SKM-1 treated with dmso at 0.1 percent for 144 hours (cell line): ENCODE measurements around the gene SYT7.
"Not testable (repeated sequence)": the region's sequence is repeated elsewhere in the genome, so short reads cannot be mapped to it uniquely, and the experiment has no call there.

Experiments used
- DNase-seq: peaks from one replicate; lab custom pipeline; 2025; ENCODE audit not compliant: unreplicated experiment; lab: John Stamatoyannopoulos, UW

Gene SYT7

DNA sequence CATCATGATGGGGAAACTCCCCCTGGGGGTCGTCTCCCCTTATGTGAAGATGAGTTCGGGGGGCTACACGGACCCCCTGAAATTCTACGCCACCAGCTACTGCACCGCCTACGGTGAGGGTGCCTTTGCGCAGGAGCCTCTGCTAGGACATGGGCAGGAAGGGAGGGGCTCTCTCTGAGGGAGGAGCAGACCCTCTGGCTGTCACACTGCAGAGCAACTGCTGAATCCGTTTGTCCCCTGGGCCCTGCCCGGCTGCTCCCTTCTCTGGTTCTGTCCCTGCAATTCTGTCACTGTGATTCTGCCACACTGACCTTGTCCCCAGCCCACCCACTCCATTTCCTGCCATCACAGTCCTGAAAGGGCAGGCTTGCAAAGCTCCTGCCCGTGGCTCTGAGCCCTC, 99.1 kb downstream of the SYT7 start:
- no peak for DNase-seq

GRCh38 chr11:61480994-61481335, 99.9 kb downstream of the SYT7 start:
- DNase-seq: no peak

GRCh38 chr11:61480261-61480993, 100.4 kb downstream of the SYT7 start:
- DNase-seq: no peak

DNA sequence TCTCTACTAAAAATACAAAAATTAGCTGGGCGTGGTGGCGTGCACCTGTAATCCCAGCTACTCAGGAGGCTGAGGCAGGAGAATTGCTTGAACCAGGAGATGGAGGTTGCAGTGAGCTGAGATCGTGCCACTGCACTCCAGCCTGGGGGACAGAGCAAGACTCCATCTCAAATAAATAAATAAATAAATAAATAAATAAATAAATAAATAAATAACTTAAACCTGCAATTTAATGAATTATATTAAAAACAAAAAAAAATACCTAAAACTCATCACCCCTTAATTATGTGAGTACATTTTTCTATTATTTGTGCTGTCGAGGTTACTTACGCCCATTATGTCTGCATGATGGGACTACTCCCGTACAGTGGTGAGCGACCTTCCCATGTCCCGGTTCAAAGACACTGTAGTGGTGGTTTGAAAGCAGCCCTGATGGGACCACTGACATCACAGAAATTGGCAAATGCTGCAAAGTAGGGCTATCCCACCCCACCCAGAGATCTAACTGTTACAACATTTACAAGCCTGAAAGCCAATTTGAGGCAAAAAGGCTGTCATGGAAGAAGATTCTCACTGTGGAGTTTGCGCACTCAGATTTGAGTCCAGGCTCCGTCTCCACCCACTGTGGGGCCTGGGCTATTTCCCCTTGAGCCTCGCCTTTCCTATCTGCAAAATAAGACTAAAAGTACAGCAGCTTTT, 101.4 kb downstream of the SYT7 start:
- DNase-seq: not testable (repeated sequence)

DNA sequence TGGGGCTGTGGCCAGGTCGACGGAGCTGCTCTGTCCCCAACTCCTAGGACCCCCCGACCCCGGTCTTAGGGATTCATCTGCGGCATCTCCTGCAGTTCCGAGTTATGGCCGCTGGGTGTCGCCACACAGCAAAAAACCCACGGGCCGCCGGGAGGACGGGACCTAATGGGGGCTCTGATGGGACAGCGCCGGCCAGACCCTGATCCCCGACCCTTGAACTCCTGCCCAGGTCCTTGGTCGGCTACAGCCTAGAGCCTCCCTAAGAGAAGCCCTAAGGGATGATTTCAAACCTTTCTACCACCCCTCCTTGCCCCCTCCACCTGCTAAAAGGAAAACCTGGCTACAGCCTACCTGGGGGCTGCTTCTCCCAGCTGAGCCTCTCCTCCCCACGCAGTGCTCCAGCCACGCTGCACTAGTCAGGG, 103.1 kb downstream of the SYT7 start:
- DNase-seq: peak; percentile 9

GRCh38 chr11:61477126-61477525, 103.8 kb downstream of the SYT7 start:
- no peak for DNase-seq

DNA sequence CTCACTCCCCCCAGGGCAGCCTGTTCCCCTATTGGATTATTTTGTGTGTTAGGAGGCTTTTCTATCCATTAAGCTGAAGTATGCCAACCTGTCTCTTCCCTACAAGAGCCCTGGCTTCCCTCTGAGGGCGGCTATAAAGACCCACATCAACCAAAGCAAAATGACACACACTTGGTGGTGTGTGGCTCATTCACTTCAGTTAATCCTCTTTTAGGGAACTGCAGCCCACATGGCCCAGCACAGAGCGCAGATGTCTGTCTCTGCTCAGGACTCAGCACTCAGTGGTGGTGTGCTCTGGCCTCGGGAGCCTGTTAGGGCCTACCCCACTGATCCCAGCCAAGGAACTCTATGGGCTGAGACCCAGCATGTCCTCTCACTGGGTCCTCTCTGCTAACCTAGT, 104.5 kb downstream of the SYT7 start:
- DNase-seq: no peak

DNA sequence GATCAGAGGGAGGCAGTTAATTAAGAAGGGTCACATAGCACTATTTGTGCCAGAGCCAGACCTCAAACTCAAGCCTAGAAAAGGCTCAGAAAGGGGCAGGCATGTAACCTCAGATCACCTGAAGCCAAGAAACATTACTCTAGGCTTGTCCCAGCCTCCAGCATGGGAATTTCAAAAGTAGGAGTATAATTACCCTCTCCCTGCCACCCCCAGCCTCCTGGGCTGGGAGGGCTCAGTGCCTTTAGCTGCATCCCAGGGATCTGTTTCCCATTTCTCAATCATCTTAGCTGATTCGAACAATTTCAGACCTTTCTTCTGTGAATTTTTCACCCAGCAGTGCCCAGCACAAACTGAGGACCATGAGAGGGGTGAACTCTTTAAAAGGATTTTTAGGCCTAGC, 105.4 kb downstream of the SYT7 start:
- DNase-seq: no peak

DNA sequence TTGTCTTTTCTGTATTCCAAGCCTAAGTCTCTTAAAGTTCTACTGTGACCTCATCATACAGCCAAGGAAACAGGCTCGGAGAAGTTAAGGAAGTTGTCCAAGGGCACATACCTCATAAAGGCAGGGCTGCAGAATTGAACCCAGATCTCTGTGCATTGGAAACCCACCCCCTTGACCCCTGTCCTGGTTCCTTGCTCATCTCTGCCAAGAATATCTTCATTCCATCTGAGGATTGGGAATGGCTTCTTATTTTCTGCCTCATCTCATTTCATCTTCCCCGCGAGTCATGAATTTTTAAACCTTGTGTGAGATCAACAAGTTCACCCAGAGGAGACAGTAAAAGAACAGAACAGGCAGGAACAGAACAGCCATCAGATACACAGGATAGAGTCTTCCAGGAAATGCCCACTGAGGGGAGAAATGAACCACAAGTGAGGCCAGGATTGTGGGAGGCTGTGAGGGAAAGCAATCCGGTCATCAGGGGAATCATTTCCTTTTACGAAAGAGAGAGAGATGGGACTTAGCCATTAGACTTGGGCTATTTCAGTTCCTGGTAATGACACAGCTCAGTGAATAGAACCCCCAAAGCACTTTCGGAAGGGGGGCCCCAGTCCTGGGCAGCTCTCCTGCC, 106.7 kb downstream of the SYT7 start:
- no peak for DNase-seq

GRCh38 chr11:61473370-61474012, 107.4 kb downstream of the SYT7 start:
- no peak for DNase-seq

DNA sequence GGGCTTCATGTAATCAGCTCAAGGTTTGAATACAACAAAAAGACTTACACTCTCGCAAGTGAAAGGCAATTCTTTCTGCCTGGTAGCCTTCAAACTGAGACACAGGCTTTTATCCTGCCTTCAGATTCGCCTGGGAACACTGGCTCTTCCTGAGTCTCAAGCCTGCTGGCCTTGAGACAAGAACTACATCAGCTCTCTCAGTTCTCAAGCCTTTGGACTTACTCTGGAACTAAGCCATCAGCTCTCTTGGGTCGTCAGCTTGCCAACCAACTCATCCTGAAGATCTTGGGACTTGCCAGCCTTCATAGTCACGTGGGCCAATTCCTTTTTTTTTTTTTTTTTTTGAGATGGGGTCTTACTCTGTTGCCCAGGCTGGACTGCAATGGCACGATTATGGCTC, 108.0 kb downstream of the SYT7 start:
- DNase-seq: no peak

DNA sequence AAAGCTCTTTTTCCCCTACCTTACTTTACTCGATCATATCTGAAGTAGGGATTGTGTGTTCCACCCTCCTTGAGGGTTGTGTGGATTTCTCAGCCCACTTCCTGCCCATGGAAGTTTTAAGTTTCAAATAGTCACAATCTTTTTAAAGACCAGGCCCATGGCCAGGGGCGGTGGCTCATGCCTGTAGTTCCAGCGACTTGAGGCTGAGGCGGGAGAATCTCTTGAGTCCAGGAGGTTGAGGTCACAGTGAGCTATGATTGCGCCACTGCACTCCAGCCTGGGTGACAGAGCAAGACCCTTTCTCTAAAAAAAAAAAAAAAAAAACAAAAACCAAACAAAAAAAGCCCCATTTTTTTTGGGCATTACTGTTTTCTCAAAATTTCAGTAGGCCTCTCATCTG, 108.6 kb downstream of the SYT7 start:
- DNase-seq: no peak

- no peak for DNase-seq
These were observed 112.9 kb downstream of the SYT7 start for GRCh38 chr11:61468002-61468401.

DNA sequence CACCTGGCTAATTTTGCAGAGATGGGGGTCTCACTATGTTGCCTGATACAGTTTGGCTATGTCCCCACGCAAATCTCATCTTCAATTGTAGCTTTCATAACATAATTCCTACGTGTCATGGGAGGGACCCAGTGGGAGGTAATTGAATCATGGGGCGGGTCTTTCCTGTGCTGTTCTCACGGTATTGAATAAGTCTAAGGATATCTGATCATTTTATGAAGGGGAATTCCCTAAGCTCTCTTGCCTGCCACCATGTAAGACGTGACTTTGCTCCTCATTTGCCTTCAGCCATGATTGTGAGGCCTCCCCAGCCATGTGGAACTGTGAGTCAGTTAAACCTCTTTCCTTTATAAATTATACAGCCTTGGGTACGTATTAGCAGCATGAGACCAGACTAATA, 113.3 kb downstream of the SYT7 start:
- not testable (repeated sequence) for DNase-seq
